RWPE2 (cell line): Measurements from ENCODE around the gene KCNF1.

Experiments used
- ATAC-seq: fragments of 200-7000 bp; cut with Tn5 transposase; 3 replicates; pipeline ENCODE4 v1.9.1; 2021; ENCODE audit warnings: low read depth
- DNase-seq: peaks from one replicate; pipeline ENCODE4 v3.0.0-alpha.2; 2020; ENCODE audit warnings: low spot score
- H3K27ac ChIP-seq: fragments of 450-650 bp; 2 replicates; pipeline ENCODE4 v1.5.1; 2017; ENCODE audit warnings: mild to moderate bottlenecking; ENCODE audit not compliant: poor library complexity, severe bottlenecking
- H3K27me3 ChIP-seq: fragments of 250-450 bp; sonication (Bioruptor Pico); 2 replicates; pipeline ENCODE4 v1.5.1; 2021; ENCODE audit warnings: mild to moderate bottlenecking, moderate library complexity; ENCODE audit not compliant: insufficient read depth, poor library complexity, severe bottlenecking
- H3K36me3 ChIP-seq: fragments of 250-450 bp; sonication (Bioruptor Pico); 2 replicates; pipeline ENCODE4 v1.5.1; 2020; ENCODE audit warnings: low read depth, mild to moderate bottlenecking, moderate library complexity
- H3K4me1 ChIP-seq: fragments of 250-450 bp; sonication (Bioruptor Pico); 2 replicates; pipeline ENCODE4 v1.5.1; 2021; ENCODE audit warnings: mild to moderate bottlenecking, moderate library complexity; ENCODE audit not compliant: insufficient read depth, poor library complexity, severe bottlenecking
- H3K4me3 ChIP-seq: fragments of 250-450 bp; sonication (Bioruptor Pico); 2 replicates; pipeline ENCODE4 v1.5.1; 2021; ENCODE audit warnings: mild to moderate bottlenecking, moderate library complexity; ENCODE audit not compliant: severe bottlenecking
- H3K9me3 ChIP-seq: fragments of 250-450 bp; sonication (Bioruptor Pico); 2 replicates; pipeline ENCODE4 v1.5.1; 2021; ENCODE audit warnings: mild to moderate bottlenecking, moderate library complexity; ENCODE audit not compliant: severe bottlenecking
- CTCF ChIP-seq: fragments of 450-650 bp; IDR thresholded peaks from one replicate; pipeline ENCODE4 v1.5.1; 2017; ENCODE audit warnings: mild to moderate bottlenecking, moderate library complexity; ENCODE audit not compliant: poor library complexity, severe bottlenecking

KCNF1 gene

GRCh38 chr2:10876963-10877362, 34.8 kb upstream of the KCNF1 start:
- TF ChIP-seq CTCF, result no peak
- ATAC-seq (peak; percentile 41; the same call in 1 of the 3 replicates), DNase-seq (no peak)
- no peaks in the 10 kb centered on the region for H3K36me3 ChIP-seq
- no peak overlapping the region for H3K27ac ChIP-seq
- H3K9me3 ChIP-seq, result no peaks in the 10 kb centered on the region
- no peak overlapping the region for H3K4me3 ChIP-seq
- H3K27me3 ChIP-seq, result no peaks in the 10 kb centered on the region
- no peaks in the 10 kb centered on the region for H3K4me1 ChIP-seq

- peak; percentile 72 for ATAC-seq
Measured at GRCh38 chr2:10877651-10878111, 34.1 kb upstream of the KCNF1 start.

GRCh38 chr2:10878268-10878915, 33.3 kb upstream of the KCNF1 start:
- no peaks in the 10 kb centered on the region for H3K27me3 ChIP-seq
- H3K36me3 ChIP-seq, result no peaks in the 10 kb centered on the region
- H3K4me3 ChIP-seq, result no peak overlapping the region
- no peaks in the 10 kb centered on the region for H3K4me1 ChIP-seq
- no peak for TF ChIP-seq CTCF
- no peak overlapping the region for H3K27ac ChIP-seq
- H3K9me3 ChIP-seq, result no peaks in the 10 kb centered on the region
- ATAC-seq (no peak), DNase-seq (no peak)

More at GRCh38 chr2:10877651-10878111, 34.1 kb upstream of the KCNF1 start:
- H3K27me3 ChIP-seq, result no peaks in the 10 kb centered on the region
- H3K4me3 ChIP-seq, result no peak overlapping the region
- no peak for TF ChIP-seq CTCF
- no peaks in the 10 kb centered on the region for H3K4me1 ChIP-seq
- DNase-seq, result no peak
- no peak overlapping the region for H3K27ac ChIP-seq
- no peaks in the 10 kb centered on the region for H3K9me3 ChIP-seq
- H3K36me3 ChIP-seq, result no peaks in the 10 kb centered on the region

- DNase-seq (no peak), ATAC-seq (no peak)
- H3K27ac ChIP-seq, result no peak overlapping the region
- H3K4me1 ChIP-seq, result no peaks in the 10 kb centered on the region
- no peak for TF ChIP-seq CTCF
- H3K4me3 ChIP-seq, result no peak overlapping the region
- H3K27me3 ChIP-seq, result no peaks in the 10 kb centered on the region
- no peaks in the 10 kb centered on the region for H3K9me3 ChIP-seq
- no peaks in the 10 kb centered on the region for H3K36me3 ChIP-seq
Measured at GRCh38 chr2:10879159-10879558, 32.6 kb upstream of the KCNF1 start.
